HepG2 (cell line): ENCODE measurements around the gene SIRT1.

Experiments
- AHR ChIP-seq: IDR thresholded peaks from 2 replicates; pipeline ENCODE4 v1.6.1; 2018; ENCODE audit warnings: missing genetic modification reagents, missing compliant biosample characterization
- CBFB ChIP-seq: sonication (generic); formaldehyde crosslinking; IDR thresholded peaks from 2 replicates; pipeline ENCODE4 v1.4.0; 2020; ENCODE audit warnings: missing genetic modification reagents
- EP300 ChIP-seq, 3 experiments: sonication (generic) in 1 of 3; formaldehyde crosslinking in 1 of 3; IDR thresholded peaks; 2 replicates each; pipeline versions ENCODE4 v1.5.1 to v1.6.1; 2011 to 2020; ENCODE audit warnings: low read depth in 2 of 3, low read length in 2 of 3, borderline replicate concordance in 1 of 3, improper control_type of control experiment in 1 of 3, mild to moderate bottlenecking in 1 of 3, missing genetic modification reagents in 1 of 3, moderate library complexity in 1 of 3
- EZH2 ChIP-seq: conservative IDR thresholded peaks from 2 replicates; pipeline ENCODE4 v1.6.1; 2012; ENCODE audit warnings: mild to moderate bottlenecking, low read depth, low read length, moderate library complexity
- KAT7 ChIP-seq: IDR thresholded peaks from 2 replicates; pipeline ENCODE4 v1.6.1; 2018; ENCODE audit warnings: borderline replicate concordance, missing compliant biosample characterization
- ZEB1 ChIP-seq: IDR thresholded peaks from 2 replicates; pipeline ENCODE4 v1.6.1; 2012; ENCODE audit warnings: mild to moderate bottlenecking, low read depth, inconsistent platforms; ENCODE audit not compliant: insufficient replicate concordance
- ZNF101 ChIP-seq: sonication (generic); formaldehyde crosslinking; IDR thresholded peaks from 2 replicates; pipeline ENCODE4 v1.4.0; 2020; ENCODE audit warnings: mild to moderate bottlenecking, low read depth, missing genetic modification reagents, borderline replicate concordance
- ZNF839 ChIP-seq: sonication (generic); formaldehyde crosslinking; IDR thresholded peaks from 2 replicates; pipeline ENCODE4 v1.4.0; 2020; ENCODE audit warnings: missing genetic modification reagents, mild to moderate bottlenecking, borderline replicate concordance

- no peak for TF ChIP-seq EP300 (IDR thresholded peaks at IDR 0.05; ENCODE audit: low read depth in 2 of 2, low read length in 2 of 2)
- no peak for TF ChIP-seq EP300 (CRISPR knock-in tag; IDR thresholded peaks at IDR 0.05; ENCODE audit: borderline replicate concordance)
- no peak for TF ChIP-seq EZH2
- TF ChIP-seq KAT7 (CRISPR knock-in tag) = no peak
- no peak for TF ChIP-seq AHR (CRISPR knock-in tag)
- no peak for TF ChIP-seq ZEB1
- no peak for TF ChIP-seq ZNF101 (CRISPR knock-in tag)
- no peak for TF ChIP-seq ZNF839
- TF ChIP-seq CBFB = no peak
These were observed 48.7 kb downstream of the SIRT1 start for GRCh38 chr10:67933199-67933598.
